Thyroid gland (tissue), 4 donors: ENCODE measurements around the gene KATNAL1. TPM values are rescaled to one million over a fixed set of nuclear protein-coding genes. Genes with fewer than 3 reads are reported as not detected.

Source experiments
- DNase-seq, 2 donors: peaks; one replicate each; pipeline ENCODE4 v3.0.0-alpha.2; 2019
- H3K27ac ChIP-seq, 3 donors: fragments of 200-600 bp; sonication (generic); 1 replicate in 2 of 3; 2 replicates in 1 of 3; pipeline ENCODE4 v1.5.1; 2016 to 2019; ENCODE audit warnings: mild to moderate bottlenecking in 1 of 3, moderate library complexity in 1 of 3
- H3K27me3 ChIP-seq: fragments of 200-600 bp; sonication (generic); one replicate; pipeline ENCODE4 v1.5.1; 2019
- H3K36me3 ChIP-seq, 2 donors: fragments of 200-600 bp; sonication (generic); one replicate each; pipeline ENCODE4 v1.5.1; 2016 to 2019
- H3K4me1 ChIP-seq, 2 donors: fragments of 200-600 bp; sonication (generic); one replicate each; pipeline ENCODE4 v1.5.1; 2017 to 2019
- H3K4me3 ChIP-seq, 3 donors: fragments of 200-600 bp; sonication (generic); replicated peaks in 1 of 3; 1 replicate in 2 of 3; 2 replicates in 1 of 3; pipeline ENCODE4 v1.5.1; 2016; ENCODE audit warnings: mild to moderate bottlenecking in 1 of 3
- H3K9me3 ChIP-seq: fragments of 200-600 bp; sonication (generic); one replicate; pipeline ENCODE4 v1.5.1; 2017
- CTCF ChIP-seq, 6 experiments: fragments of 200-600 bp in 3 of 6; fragments of 450-650 bp in 3 of 6; sonication (generic) in 3 of 6; IDR thresholded peaks; one replicate each; pipeline ENCODE4 v1.5.1; 2016 to 2019; ENCODE audit warnings: antibody characterized with exemption in 6 of 6, mild to moderate bottlenecking in 2 of 6, inconsistent platforms in 1 of 6, moderate library complexity in 1 of 6
- POLR2A ChIP-seq, 2 donors: fragments of 450-650 bp; IDR thresholded peaks; one replicate each; pipeline ENCODE4 v1.6.1; 2017; ENCODE audit warnings: antibody characterized with exemption in 2 of 2, mild to moderate bottlenecking in 2 of 2, moderate library complexity in 1 of 2
- WGBS, 2 donors: methylation state at CpG; one replicate each; pipeline ENCODE4 v1.1.5; 2017; 5-methylcytosine and 5-hydroxymethylcytosine counted together
- intact Hi-C: fragments of 100-400 bp; cut with DNase I; formaldehyde crosslinking; loops from one replicate; pipeline ENCODE4 v1.15.1; 2023
- total RNA-seq, 4 donors: library from RNA; depleted of rRNA; stranded (reverse); fragments of >200 nt; gene quantifications; one replicate each; pipeline ENCODE4 v1.2.3, GENCODE V29; 2016

The KATNAL1 gene
- total RNA-seq, 4 donors from 2014 or later: 8.0 to 25.7 (median 9.5) TPM

- no peaks in the 10 kb centered on the region for H3K27me3 ChIP-seq
- no peaks in the 10 kb centered on the region for H3K9me3 ChIP-seq
- no peak overlapping the region for H3K27ac ChIP-seq
- WGBS, 2 donors: 69 to 70% methylated on average over 9 of the region's 9 CpGs
- intact Hi-C loops: no loop called here
- TF ChIP-seq CTCF (IDR thresholded peaks at IDR 0.05) (no peak), POLR2A (IDR thresholded peaks at IDR 0.05) (no peak)
- no peak overlapping the region for H3K4me3 ChIP-seq
- DNase-seq: no peak
- H3K4me1 ChIP-seq: peaks cover 0 to under 1% of the 10 kb centered on the region in 2 donors
- no peaks in the 10 kb centered on the region for H3K36me3 ChIP-seq
Observed at GRCh38 chr13:30164146-30164545, 143.2 kb downstream of the KATNAL1 start.

DNA sequence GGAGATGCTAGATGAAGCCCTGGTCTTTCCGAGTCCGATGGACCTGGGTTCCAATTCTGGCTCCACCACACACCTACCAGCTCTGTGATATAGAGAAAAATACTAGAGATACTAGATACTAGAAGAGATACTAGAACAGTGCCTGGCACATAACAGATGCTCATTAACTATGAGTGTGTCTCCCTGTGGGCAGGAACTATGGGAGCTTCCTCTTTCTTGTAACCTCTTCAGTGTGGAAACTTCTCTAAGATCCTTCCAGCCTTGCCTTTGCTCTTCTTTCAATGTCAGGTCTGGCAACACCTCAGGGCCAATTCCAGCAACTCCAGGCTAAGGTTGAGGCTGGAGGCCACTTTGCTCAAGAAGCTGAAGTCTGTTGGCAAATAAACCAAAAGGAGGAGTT is 143.9 kb downstream of the KATNAL1 start:
- H3K4me3 ChIP-seq: no peak overlapping the region
- no peaks in the 10 kb centered on the region for H3K36me3 ChIP-seq
- no peak for DNase-seq
- no peaks in the 10 kb centered on the region for H3K4me1 ChIP-seq
- H3K9me3 ChIP-seq: no peaks in the 10 kb centered on the region
- no peaks in the 10 kb centered on the region for H3K27me3 ChIP-seq
- H3K27ac ChIP-seq: no peak overlapping the region
- TF ChIP-seq CTCF (IDR thresholded peaks at IDR 0.05) (no peak), POLR2A (IDR thresholded peaks at IDR 0.05) (no peak)
- 98 to 100% methylated on average over 2 of the region's 2 CpGs for WGBS, 2 donors
- intact Hi-C loops: no loop called here

- H3K36me3 ChIP-seq: no peaks in the 10 kb centered on the region
- no peak for TF ChIP-seq POLR2A (IDR thresholded peaks at IDR 0.05)
- no peak for TF ChIP-seq CTCF (IDR thresholded peaks at IDR 0.05)
- DNase-seq: no peak
- no peaks in the 10 kb centered on the region for H3K4me1 ChIP-seq
- no peak overlapping the region for H3K4me3 ChIP-seq
- H3K27me3 ChIP-seq: no peaks in the 10 kb centered on the region
- H3K9me3 ChIP-seq: no peaks in the 10 kb centered on the region
- 51 to 64% methylated on average over 4 of the region's 4 CpGs for WGBS, 2 donors
- intact Hi-C loops: no loop called here
- H3K27ac ChIP-seq: no peak overlapping the region
Observed at GRCh38 chr13:30159446-30159839, 147.9 kb downstream of the KATNAL1 start.

- H3K27me3 ChIP-seq: no peaks in the 10 kb centered on the region
- H3K4me3 ChIP-seq: no peak overlapping the region
- WGBS, 2 donors: 67 to 77% methylated on average over 8 of the region's 8 CpGs
- intact Hi-C loops: no loop called here
- DNase-seq: no peak
- no peaks in the 10 kb centered on the region for H3K36me3 ChIP-seq
- peaks cover 0 to 4% of the 10 kb centered on the region in 2 donors for H3K4me1 ChIP-seq
- no peaks in the 10 kb centered on the region for H3K9me3 ChIP-seq
- no peak overlapping the region for H3K27ac ChIP-seq
- peak in 2 of 6 experiments; percentile 4 to 13 for TF ChIP-seq CTCF (IDR thresholded peaks at IDR 0.05)
- TF ChIP-seq POLR2A (IDR thresholded peaks at IDR 0.05): no peak
Observed at GRCh38 chr13:30158774-30159445, 148.4 kb downstream of the KATNAL1 start.

GRCh38 chr13:30157616-30157993 is 149.7 kb downstream of the KATNAL1 start:
- no peaks in the 10 kb centered on the region for H3K27me3 ChIP-seq
- DNase-seq: no peak
- peaks cover 0 to 7% of the 10 kb centered on the region in 2 donors for H3K4me1 ChIP-seq
- no peaks in the 10 kb centered on the region for H3K36me3 ChIP-seq
- 91 to 92% methylated on average over 6 to 7 of the region's 7 CpGs for WGBS, 2 donors
- H3K27ac ChIP-seq: no peak overlapping the region
- intact Hi-C loops: no loop called here
- no peak for TF ChIP-seq CTCF (IDR thresholded peaks at IDR 0.05)
- TF ChIP-seq POLR2A (IDR thresholded peaks at IDR 0.05): no peak
- H3K9me3 ChIP-seq: no peaks in the 10 kb centered on the region
- no peak overlapping the region for H3K4me3 ChIP-seq
